GM18511 (cell line): Measurements from ENCODE around the gene LRRN2.
"Not testable (repeated sequence)": the region's sequence is repeated elsewhere in the genome, so short reads cannot be mapped to it uniquely, and the experiment has no call there.

Experiments
- ATAC-seq: cut with Tn5 transposase; IDR thresholded peaks from one replicate; pipeline ENCODE4 v1.9.1; 2021; ENCODE audit warnings: mild to moderate bottlenecking, moderate library complexity; ENCODE audit not compliant: unreplicated experiment

Gene LRRN2

DNA sequence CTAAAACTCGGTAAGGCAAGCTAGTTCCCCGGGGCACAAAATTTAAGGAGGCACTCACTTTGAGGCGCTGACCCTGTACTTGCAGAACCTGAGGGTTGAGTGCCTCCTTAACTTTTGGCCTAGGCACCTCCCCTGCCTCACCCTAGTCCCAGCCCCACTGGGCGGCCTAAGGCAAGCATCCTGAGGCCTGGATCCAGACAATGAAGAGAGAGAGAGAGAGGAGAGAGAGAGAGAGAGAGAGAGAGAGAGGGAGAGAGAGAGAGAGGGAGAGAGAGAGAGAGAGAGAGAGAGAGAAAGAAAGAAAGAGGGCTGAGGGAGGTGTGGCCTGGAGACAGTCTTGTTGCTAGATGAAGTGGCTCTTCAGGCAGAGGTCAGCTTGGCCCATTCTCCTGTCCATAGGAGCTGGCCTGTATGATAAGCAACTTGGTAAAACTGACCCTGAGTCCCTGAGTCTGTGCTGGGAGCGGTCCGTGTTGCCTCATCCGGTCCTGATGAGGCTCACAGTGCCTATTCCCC is 7.4 kb upstream of the LRRN2 start:
- ATAC-seq, result no peak

DNA sequence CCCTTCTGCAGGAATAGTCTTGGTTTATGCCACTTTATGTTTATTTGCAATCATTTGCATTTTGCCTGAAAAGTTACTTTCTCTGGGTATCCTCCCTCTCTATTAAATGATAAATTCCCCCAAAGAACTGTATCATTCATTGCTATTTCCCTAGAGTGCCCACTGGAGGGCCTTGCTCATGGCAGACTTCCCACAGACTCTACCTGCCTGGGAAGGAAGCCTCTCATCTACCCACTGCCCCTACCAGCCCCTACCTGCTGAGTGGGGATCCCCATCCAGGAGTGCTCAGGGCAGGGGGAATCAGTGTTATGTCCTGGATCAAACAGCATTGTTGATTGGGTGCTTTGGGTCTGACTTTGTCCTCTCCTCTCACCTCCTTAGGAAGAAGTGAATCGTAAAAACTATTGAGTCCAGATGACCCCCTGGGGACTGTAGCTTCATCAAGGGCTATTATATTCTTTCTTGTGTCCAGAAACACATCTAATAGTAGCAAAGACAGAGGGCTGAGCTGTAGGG is 6.8 kb upstream of the LRRN2 start:
- ATAC-seq, result no peak

DNA sequence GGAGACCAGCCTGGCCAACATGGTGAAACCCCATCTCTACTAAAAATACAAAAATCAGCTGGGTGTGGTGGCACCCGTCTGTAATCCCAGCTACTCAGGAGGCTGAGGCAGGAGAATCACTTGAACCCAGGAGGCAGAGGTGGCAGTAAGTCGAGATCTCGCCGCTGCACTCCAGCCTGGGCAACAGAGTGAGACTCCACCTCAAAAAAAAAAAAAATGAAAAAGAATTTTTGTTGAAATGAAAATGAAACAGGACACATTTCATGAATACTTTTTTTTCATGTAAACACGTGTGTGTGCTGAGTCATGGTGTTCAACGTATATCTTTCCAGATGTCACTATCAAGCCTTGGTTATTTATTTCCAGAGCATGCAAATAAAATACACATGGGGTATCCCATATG is 5.8 kb upstream of the LRRN2 start:
- ATAC-seq, result not testable (repeated sequence)

DNA sequence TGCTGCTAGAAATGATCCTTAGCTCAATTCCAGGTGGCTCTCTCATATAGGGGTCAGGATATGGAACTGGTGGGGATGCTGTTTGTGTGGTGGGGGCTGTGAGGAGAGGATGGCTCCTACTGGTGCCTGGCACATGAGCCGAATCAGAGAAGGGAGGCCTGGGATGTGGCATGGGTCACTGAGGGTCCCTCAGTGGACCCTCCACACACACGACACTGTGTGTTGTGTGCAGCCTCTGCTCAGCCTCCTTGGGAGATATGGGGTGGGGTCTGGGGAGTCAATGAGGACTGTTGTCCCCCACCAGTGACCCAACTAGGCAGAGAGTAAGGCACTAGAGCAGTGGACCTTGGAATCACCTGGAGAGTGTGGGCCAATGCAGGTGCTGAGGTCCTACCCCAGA is 3.2 kb upstream of the LRRN2 start:
- no peak for ATAC-seq

DNA sequence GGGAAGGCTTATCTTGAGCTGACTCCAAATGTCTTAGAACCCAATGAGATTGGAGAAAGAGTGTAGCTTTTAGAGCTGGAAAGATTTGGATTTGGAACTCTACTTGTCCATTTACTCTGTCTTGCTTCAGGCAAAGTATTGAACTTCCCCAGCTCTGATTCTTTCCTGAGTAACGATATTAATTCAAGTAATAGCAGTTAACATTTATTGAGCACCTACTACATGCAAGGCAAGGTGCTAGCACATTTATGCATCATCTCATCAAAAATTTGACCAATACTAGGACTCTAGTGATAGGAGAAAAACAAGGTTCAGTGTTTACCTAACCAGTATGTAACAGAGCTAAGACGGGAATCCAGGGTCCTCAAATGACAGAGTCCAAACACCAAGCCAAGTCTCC is 2.5 kb upstream of the LRRN2 start:
- no peak for ATAC-seq

DNA sequence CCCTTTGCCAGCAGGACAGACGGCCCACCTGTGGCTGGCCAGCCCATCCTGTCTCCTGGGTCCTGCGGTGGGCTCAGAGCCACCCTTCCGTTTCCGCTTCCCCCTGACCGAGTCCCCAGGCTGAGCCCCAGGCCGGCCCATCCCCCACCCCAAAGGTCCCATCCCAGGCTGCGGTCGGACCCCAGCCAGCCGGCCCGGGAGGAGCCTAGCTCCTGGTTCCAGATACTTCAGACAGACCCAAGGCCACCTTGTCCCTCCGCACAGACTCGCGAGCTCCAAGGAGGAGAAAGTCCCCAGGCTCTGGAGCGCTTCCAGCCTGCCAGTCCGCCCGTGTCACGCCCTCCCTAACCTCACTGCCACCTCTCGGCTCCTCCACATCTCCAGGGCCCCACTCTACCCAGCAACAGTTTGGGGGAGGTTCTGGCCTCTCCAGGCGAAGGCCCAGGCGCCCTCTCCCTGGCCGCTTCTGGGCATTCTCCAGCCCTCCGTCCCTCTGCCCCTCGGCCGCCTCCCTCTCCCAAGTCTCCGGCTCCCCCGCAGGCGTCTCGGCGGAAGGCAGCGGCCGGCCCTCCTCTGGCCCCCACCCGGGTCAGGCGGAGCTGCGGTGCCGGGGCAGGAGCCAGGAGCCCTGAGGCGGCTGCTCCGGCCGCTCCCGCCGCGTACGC is 835 bp downstream of the LRRN2 start:
- no peak for ATAC-seq

DNA sequence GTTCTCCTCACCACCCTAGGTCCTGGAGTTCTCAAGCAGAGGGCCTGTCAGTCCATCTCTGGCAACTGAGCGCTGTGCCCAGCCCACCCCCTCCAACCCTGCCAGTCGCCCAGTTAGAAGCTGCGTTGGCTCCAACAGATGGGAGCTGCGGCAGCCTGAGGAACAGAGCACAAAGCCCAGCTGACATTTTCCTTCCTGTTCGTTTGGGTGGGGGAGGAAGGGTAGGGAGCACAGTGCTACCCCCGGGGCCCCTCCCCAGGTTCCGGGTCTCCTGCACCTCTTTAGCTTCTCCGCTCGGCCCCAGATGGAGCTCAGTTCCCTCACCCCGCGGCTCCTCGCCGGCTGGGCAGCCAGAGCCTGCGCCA is 1.4 kb downstream of the LRRN2 start:
- ATAC-seq, result no peak

DNA sequence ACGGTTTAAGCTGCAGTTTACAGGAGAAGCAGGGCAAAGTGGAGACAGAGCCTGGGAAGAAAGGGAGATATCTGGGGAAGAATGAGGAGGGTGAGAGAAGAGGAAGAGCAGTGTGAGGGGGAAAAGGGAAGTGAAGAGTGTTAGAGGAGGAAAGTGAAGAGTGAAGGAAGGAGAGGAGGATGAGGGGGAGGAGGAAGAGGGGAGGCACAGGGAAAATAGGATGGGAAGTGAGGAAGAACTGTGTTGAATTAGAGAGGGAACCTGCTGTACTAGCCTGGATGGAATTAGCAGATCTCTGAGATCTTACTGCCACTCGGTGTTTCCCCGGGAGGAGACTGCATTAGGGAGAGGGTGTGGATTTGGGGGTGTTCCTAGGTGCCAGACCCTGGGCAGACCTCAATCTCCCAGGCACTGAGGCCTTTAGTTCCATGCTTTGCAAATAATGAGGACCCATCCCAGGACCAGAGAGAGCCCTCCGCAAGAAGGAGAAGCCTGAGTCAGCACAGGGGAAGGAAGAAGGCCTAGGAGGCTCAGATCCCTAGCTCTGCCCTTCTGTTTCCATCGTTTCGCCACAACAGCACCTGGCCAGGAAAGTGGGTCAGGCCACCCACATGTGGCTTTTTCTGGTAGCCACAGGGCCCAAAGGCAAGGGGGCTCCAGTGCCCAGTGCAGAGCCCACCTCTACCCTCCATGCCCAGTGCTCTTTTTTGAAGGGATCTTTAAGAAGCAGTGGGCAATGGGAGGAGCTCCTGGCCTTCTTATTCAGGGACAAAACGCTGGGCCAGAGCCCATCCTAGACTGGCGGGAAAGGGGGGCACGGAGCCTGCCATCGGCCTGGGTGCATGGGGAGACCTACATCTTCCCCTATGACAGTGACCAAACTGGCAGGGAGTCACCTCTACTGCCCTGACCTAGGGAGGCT is 2.0 kb downstream of the LRRN2 start:
- ATAC-seq, result no peak

DNA sequence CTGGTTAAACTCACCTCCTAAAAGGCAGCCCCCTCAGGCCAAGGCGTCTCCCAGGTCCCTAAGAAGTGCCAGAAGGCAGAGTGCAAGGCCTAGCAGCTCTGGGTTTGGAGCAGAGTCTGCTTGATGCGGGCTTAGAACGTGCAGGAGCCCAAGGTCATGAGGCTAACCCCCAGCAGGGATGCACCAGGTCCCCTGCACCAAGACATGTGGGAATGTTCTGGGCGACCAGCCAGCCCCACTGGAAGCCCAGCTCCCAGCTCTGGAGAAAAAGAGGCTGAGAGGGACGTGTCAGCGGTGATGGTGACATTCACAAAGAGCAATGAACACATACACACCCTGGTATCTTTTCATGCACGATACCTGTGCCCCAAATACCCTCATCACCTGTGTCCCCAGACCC is 5.1 kb downstream of the LRRN2 start:
- no peak for ATAC-seq

DNA sequence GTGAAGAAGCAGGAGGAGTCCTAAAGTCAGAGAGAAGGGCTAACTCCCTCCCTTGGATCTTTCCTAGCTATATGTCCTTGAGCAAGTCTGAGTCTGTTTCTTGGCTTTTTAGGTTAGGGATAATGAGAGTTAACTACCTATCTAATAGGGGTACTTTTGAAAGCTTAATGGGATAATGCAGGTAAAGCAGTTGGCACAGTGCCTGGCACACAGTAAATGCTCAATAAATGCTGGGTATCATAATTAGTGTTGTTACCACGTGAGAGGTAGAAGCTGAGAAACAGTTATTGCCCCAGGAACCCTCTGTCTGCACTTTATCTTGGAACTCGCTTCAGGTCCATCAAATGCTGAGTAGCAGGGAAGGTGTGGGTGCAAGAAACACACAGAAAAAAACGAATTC is 5.5 kb downstream of the LRRN2 start:
- no peak for ATAC-seq

DNA sequence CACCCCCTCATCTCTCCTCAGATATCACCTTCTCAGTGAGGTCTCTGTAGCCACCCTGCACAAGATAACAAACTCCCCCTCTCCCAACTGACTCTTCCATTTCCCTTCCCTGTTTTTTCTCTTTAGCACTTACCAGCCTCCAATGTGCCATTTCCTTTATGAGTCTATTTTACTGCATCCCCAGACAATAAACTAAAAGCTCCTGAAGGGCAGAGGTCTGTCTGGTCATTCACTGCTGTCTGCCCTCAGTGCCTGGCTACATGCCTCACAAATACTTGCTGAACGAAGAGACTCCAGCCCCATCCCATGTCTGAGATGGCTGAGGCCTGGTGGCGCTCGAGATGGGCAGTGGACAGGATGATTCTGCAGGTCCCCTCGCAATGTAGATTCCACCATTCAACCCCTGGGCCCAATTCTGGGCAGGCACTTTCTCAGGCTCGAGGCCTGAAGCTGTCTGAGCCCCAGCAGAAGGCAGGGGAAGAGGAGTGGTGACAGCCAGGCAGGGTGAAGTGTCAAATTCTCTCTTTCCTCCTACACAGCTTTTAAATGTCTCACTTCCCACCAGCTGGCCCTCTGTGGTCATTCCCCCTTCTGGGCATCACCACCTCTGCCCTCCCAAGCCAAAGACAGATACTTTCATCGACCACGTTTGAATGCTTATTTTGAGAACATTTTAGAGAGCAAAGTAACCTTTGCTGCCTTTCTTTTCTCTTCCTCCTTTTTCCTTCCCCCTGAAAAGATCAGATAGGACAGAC is 6.6 kb downstream of the LRRN2 start:
- no peak for ATAC-seq

DNA sequence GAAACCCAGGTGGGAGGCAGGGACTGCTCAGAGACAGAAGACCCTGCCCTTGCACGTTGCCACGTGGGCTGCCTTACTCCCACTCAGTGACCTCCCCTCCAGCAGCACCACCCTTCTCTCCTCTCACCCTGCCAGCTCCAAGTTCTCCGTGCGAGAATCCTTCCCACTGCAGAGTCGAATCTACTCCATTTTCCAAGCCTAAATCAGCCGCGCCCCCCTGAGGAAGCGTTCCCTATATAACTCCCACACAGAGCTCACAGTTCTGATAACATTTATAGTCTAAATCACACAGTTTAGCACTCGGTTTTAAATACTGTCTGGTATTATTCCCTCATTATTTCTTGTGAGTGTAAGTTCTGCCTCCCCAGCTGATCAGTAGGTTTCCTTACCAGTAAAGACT is 7.7 kb downstream of the LRRN2 start:
- ATAC-seq, result no peak

DNA sequence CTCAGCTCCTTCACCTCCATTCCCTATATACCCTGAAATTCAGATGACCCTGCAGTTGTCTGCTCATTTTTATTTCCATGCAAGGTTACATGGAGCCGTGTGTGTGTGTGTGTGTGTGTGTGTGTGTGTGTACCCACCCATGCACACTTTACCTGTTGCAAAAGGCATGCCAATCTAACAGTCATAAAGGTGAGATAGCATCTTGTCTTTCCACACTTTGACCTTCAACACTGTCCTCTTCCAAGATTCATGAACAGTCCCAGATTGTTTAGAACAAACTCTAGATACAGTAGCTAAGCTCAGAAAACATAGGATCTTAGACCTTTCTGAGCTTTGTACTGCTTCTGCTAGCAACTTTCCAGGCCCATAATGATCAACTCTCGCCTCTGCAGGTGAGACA is 9.5 kb downstream of the LRRN2 start:
- no peak for ATAC-seq

DNA sequence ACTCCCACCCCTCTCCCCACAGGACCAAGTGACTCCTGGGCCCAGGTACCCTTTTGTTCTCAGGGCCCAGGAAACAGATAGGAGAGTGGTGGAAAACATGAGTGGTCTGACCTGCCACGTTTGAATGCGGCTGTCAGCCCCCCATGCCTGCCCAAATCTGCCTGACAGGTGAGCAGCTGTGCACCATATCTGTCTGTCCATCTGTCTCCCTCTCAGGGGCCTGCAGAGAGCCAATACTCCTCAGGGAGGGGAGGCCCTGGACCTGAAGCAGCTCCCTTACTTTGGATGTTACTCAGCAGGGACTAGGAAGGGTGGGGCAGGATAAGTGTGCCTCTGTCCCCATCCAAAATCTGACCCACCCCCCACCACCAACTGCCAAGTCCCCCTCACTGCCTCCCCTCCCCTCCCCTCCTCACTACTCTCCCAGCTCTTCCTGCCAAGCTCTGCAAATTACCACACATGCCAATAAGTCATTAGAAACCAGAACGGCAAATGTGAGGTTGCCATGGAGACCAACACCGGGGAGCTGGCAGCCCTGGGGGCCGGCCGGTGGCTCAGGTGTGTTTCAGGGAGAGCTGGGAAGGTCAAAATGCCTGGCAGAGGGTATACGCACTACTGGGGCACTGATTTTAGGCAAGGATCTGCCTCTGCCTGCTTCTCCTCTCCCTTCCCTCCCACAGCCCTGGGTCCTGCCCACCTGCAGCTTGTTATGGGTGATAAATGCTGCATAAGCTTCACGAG is 11.5 kb downstream of the LRRN2 start:
- no peak for ATAC-seq

DNA sequence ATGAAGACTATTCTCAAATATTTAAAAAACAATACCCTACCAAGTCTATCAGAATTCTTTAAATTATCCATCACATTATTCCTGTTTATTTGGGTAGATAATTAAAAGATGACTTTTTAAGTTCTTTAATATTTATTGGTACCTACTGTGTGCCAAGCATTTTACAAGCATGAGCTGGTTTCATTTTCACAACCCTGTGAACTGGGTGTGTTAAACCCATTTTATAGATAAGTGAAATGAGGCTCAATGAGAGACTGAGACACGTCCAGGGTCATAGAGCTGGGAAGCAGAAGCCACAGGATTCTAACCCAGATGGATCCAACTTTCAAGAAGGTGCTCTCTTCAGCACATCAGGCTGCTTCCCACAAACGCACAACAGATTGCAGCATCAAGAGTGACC is 12.3 kb downstream of the LRRN2 start:
- ATAC-seq, result no peak

DNA sequence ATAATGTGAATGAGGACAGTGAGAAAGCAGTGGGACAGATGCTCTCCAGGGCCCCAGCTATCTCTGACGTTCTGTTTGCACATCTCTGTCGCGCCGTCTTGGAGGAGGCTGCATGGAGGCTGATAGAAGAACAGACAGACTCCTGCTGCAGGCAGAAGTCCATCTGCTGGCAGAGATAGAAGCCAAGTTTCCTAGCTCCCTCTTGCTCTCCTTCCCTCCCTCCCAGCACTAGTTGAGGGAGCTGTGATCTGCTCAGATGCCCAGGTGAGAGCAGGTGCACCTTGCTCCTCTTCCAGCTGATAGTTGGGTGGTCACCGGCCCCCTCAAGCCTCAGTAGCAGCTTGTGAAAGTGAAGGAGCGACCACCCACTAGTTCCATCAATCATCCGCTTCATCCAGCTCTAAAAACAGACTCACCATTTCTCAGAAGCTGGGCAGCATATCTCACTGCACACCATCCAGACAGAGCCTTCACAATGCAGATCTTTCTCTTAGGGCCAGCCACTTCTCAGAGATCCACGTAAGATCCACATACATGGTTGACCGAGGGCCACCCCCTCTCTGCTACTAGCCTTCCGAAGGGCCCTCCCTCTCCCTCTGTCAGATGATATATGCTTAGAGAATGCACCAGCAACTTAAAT is 12.9 kb downstream of the LRRN2 start:
- ATAC-seq, result no peak

DNA sequence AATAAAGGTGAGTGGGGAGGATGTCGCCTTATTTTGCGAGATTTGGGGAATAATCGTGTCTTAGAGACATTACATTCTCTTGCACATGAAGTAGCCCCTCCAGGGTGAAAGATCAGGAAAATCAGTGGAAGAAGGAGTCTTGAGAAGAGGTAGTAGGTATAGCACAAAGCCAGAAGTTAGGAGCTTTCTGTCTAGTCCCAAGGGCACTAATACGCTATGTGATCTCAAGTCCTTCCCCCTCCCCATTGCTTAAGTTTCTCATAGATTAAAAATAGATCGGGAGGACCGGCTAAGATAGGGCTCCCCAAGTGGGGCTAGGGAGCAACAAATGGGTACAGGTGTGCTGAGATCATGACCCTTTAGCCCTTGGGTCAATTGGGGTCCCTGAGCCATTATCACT is 13.5 kb downstream of the LRRN2 start:
- no peak for ATAC-seq

DNA sequence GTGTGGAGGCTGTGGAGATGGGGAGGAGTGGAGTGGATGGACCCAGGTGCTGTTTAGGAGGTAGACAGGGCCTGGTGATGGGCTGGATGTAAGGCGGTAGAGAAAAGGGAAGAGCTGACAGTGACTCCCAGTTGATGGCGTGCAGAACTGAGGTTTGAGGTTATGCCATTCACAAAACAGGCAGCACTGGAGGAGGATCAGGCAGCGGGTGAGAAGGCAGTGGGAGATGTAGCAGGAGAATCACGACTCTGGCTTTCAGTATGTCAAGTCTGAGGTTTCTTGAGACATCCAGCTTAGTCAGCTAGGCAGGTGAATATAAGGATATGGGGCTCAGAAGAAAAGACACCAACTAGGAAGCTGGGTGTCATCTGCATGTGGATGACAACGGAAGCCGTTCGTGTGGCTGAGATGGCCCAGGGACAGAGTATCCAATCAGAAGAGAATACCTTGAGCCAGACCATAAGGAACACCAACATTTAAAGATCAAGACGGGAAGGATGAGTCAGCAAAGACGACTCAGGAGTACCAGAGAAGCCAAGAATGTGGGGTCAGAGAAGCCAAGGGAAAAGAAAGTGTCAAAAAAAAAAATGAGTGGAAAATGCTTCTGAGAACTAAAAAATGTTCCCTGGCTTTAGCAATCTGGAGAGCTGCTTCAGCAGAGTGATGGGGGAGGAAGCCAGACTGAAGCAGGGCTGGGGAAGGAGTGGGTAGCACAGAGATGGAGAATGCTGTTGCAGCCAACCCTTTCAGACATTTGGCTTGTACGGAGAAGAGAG is 15.2 kb downstream of the LRRN2 start:
- ATAC-seq, result no peak

DNA sequence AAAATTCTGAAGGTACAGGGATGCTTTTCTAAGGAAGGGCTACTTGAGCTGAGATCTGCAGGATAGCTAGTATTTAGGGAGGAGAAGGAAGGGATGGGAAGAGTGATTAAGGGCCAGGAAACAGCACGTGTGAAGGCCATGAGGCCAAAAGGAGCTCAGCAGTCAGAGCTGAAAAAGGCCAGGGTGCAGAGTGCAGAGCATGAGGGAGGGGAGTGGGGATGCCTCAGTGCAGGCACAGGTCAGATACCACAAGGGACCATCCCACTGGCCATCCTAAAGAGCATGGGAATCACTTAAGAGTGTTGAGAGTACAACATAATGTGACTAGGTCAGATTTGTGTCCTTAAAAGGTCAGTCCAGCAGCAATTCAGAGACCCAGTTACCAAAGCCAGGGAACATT is 16.0 kb downstream of the LRRN2 start:
- no peak for ATAC-seq

DNA sequence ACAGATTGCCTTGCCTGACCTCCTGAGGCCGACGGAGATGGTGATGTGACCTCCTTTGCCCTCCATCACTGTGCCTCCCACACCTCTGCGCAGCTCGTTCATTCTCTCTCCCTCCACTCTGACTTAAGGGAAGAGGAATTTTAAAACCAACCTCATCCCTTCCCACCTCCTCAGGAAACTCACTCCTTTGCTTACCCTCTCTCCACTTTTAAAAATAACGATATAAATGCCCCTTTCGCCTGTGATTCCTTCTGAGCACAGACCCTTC is 21.2 kb downstream of the LRRN2 start:
- ATAC-seq, result no peak
